Measurements from ENCODE around the gene TMEM270. TPM values are rescaled to one million over a fixed set of nuclear protein-coding genes. Genes with fewer than 3 reads are reported as not detected.

Gene TMEM270
- total RNA-seq, 3 donors from 2014 or later, result not detected

DNA sequence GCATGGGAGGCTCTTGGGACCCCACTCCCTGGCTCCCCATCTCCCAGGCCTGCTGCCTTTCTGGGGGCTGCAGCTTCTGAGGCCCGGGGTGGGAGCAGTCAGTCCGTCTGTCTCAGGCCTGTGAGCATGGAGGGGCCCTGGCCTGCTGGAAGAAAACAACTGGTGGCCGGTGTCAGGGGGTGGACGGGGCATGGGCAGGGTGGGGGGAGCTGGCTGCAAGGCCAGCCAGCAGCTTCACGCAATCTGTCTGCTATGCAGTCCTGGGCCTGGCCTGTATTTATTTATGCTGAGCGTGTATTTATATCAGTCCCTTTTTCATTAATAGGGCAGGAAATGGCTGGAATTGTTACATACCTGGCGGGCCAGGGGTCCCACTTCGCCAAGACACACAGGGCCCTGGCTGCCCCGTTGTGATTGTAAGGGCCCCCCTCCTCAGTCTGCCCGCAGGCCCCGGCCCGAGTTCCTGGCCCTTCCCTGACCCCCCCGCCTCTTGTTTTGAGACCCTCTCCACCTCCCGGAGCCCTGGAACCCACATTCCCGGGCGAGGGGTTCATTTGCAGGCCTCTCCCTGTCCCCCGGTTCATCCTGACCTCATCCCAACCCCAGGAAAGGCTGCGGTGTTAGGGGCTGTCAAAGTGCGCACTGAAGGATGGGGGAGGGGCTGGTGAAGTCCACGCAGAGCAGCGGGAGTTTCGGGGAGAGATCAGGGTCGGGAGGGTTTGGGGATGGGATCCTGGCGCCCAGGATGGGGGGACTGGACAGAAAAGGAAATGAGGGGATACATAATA, 8.2 kb downstream of the TMEM270 start:
- intact Hi-C loops (cut with DNase I, micrococcal nuclease), result loop anchor here in 1 of 2 donors (10.0 kb wide), 1 partner anchor 156 kb away; the partner anchor contains the start of gene ELN
- Histone ChIP-seq H3K36me3 (ENCODE audit: low read depth) (no peaks in the 10 kb centered on the region), H3K4me3 (no peak overlapping the region), H3K4me1 (ENCODE audit: low read depth) (peaks cover 13% of the 10 kb centered on the region), H3K9me3 (no peaks in the 10 kb centered on the region)
- DNase-seq (no peak), ATAC-seq (no peak)
- TF ChIP-seq, protein P1, sequence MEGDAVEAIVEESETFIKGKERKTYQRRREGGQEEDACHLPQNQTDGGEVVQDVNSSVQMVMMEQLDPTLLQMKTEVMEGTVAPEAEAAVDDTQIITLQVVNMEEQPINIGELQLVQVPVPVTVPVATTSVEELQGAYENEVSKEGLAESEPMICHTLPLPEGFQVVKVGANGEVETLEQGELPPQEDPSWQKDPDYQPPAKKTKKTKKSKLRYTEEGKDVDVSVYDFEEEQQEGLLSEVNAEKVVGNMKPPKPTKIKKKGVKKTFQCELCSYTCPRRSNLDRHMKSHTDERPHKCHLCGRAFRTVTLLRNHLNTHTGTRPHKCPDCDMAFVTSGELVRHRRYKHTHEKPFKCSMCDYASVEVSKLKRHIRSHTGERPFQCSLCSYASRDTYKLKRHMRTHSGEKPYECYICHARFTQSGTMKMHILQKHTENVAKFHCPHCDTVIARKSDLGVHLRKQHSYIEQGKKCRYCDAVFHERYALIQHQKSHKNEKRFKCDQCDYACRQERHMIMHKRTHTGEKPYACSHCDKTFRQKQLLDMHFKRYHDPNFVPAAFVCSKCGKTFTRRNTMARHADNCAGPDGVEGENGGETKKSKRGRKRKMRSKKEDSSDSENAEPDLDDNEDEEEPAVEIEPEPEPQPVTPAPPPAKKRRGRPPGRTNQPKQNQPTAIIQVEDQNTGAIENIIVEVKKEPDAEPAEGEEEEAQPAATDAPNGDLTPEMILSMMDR (IDR thresholded peaks at IDR 0.05), result no peak

DNA sequence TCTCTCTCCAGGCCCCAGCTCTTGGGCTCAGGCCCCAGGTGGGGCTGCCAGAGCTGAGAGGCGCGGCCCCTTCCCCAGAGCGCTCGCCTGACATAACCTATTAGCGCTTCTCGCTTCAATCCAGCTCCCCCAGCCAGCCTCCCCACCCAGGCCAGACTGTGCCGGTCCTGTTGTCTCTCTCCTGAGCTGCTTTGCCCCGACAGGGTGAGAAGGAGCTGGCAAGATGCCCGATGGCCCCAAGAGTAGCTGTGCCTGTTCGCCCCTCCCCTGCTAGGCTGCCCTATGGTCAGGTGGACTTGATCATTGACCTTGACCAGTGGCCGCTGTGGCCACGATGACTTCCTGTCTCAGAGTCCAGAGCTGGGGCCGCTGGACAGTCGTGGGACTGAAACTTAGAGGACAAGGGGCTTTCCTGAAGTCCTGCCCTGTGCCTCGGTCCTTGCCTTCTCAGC, 9.1 kb downstream of the TMEM270 start:
- no peak for DNase-seq
- Histone ChIP-seq H3K36me3 (ENCODE audit: low read depth) (no peaks in the 10 kb centered on the region), H3K4me1 (ENCODE audit: low read depth) (peaks cover 13% of the 10 kb centered on the region), H3K4me3 (no peak overlapping the region), H3K9me3 (no peaks in the 10 kb centered on the region)
- intact Hi-C loops (cut with DNase I, micrococcal nuclease), result loop anchor here in 1 of 2 donors (10.0 kb wide), 1 partner anchor 155 kb away; the partner anchor contains the start of gene ELN
- TF ChIP-seq, protein P1 (IDR thresholded peaks at IDR 0.05), result no peak
- no peak for ATAC-seq

DNA sequence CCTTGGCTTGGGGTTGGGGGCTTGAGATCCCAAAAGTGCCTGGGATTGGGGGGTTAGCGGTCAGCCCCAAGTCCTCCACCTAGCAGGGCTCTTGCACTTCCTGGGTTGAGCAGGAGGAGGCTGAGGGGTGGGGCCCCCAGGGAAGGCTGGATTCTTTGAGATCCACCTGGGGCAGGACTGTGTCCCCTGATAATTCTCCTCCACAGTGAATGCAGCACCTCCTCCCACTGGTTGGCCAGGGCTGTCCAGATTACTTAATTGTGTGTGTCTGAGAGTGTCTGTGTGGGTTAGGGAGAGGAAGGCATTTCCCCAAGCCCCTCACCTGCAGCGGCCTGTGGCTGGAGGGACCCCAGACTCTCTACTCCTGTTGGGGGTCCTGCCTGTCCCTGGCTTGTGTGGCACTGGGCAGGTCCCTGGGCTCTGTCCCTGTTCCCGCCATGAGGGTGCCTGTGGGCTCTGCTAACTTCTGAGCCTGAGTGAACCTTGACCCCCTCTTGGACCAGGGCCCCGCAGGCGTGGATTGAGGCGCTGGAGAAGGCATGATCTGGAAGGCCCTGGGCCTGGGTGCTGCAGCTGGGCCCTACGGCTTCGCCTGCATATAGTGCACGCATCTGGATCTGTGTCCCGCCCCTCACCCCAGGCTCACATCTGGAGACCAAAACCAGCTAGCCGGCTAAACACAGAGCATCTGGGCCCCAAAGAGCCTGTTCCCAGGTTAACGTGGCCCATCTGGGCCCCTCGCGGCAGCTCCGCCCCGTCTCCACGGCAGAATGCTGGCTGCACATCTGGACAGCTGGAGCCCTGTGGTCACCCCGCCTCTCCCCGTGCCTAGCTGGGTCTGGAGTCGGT, 10.4 kb downstream of the TMEM270 start:
- TF ChIP-seq, protein P1 (IDR thresholded peaks at IDR 0.05), result no peak
- Histone ChIP-seq H3K36me3 (ENCODE audit: low read depth) (no peaks in the 10 kb centered on the region), H3K4me1 (ENCODE audit: low read depth) (peaks cover 13% of the 10 kb centered on the region), H3K4me3 (no peak overlapping the region), H3K9me3 (no peaks in the 10 kb centered on the region)
- intact Hi-C loops (cut with DNase I, micrococcal nuclease), result loop anchor here in 1 of 2 donors (10.0 kb wide), 1 partner anchor 153 kb away; the partner anchor contains the start of gene ELN
- ATAC-seq (peak; percentile 50), DNase-seq (peak; percentile 52 to 59 (median 52))

DNA sequence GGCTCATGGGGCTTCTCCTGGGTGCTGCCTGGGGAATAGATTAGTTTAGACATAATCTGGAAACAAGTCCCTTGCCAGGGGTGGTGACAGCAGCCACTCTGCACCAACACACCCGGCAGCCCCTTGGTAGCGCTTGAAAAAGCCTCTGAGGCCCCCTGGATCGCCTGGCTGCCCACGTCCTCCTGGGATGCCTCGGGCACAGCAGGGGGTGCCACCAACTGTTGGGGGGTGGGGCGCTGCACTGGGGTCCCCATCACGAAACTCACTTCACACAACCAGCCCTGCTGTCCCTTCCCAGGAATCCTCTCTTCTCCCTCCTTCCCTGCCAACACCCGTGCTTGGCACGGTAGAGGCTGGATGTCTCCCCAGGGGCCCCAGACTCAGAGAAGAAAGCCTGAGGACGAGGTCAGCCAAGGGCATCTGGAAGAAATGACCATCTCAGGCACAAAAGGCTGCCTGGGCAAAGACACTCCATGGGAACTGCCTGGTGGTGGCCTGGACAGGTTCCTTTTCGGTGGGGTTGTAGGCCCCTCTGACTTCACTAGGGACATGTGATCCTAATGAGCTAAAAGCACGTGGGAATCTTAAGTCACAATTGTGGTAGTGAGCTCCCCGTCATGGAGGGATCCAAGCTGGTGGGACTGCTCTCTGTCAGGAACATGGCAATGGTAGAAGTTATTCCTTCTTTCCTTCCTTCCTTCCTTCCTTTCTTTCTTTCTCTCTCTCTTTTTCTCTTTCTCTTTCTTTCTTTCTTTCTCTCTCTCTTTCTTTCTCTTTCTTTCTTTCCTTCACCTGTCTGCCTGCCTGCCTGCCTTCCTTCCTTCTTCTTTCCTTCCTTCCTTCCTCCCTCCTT, 11.3 kb downstream of the TMEM270 start:
- no peak overlapping the region for H3K4me3 ChIP-seq
- peak in 1 of 3 donors; percentile 34 for DNase-seq
- TF ChIP-seq, protein P1 (IDR thresholded peaks at IDR 0.05), result no peak
- no peak for ATAC-seq
- H3K4me1 ChIP-seq (ENCODE audit: low read depth), result peaks cover 13% of the 10 kb centered on the region
- no peaks in the 10 kb centered on the region for H3K36me3 ChIP-seq (ENCODE audit: low read depth)
- intact Hi-C loops (cut with DNase I, micrococcal nuclease), result loop anchor here in 1 of 2 donors (10.0 kb wide), 1 partner anchor 153 kb away; the partner anchor contains the start of gene ELN
- no peaks in the 10 kb centered on the region for H3K9me3 ChIP-seq

DNA sequence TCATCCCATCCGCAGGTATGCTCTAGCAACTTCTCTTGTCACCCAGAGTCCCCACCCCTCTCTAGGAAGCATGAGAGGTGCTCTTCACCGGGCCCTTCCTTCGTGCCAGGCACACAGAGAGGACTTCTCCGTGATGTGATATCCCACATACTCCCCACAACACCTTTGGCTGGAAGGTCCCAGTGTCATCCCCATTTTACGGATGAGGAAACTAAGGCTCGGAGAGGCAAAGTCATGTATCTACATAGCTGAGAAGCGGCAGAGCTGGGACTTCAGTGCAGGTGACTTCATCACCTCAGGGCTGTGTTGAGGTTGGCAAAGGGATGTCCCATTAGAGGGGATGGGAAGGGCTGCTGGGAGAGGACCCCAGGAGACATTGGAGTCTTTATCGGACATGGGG, 15.4 kb downstream of the TMEM270 start:
- ATAC-seq (no peak), DNase-seq (peak in 1 of 3 donors; percentile 3)
- Histone ChIP-seq H3K4me1 (ENCODE audit: low read depth) (peaks cover 10% of the 10 kb centered on the region), H3K4me3 (no peak overlapping the region), H3K36me3 (ENCODE audit: low read depth) (no peaks in the 10 kb centered on the region), H3K9me3 (no peaks in the 10 kb centered on the region)
- intact Hi-C loops (cut with DNase I, micrococcal nuclease), result loop anchor here in 1 of 2 donors (10.0 kb wide), 1 partner anchor 148 kb away; the partner anchor contains the start of gene ELN
- TF ChIP-seq, protein P1 (IDR thresholded peaks at IDR 0.05), result no peak

All from mucosa of descending colon (tissue), 3 donors.